A549 (cell line): ENCODE data around the gene SRRT. TPM values are rescaled to one million over a fixed set of nuclear protein-coding genes. Genes with fewer than 3 reads are reported as not detected.

Source experiments
- ATOH8 ChIP-seq: fragments of 250-450 bp; sonication (Bioruptor Pico); IDR thresholded peaks from 2 replicates; pipeline ENCODE4 v1.5.0; 2020; ENCODE audit warnings: low read depth, mild to moderate bottlenecking, moderate library complexity
- BHLHE40 ChIP-seq: IDR thresholded peaks from 2 replicates; pipeline ENCODE4 v1.6.1; 2012; ENCODE audit warnings: low read depth, low read length, inconsistent platforms
- CBX2 ChIP-seq: fragments of 200-600 bp; sonication (generic); IDR thresholded peaks from 2 replicates; pipeline ENCODE4 v1.6.1; 2016; ENCODE audit warnings: low read depth, mild to moderate bottlenecking, borderline replicate concordance
- CBX8 ChIP-seq: fragments of 200-600 bp; sonication (generic); IDR thresholded peaks from 2 replicates; pipeline ENCODE4 v1.6.1; 2016
- CEBPB ChIP-seq, 2 experiments: fragments of >200 bp in 1 of 2; sonication (Bioruptor Twin) in 1 of 2; formaldehyde crosslinking in 1 of 2; IDR thresholded peaks; 2 replicates each; pipeline ENCODE4 v1.6.1; 2012 to 2016
- CHD2 ChIP-seq: fragments of 150-350 bp; IDR thresholded peaks from 2 replicates; pipeline ENCODE4 v1.6.1; 2014; ENCODE audit warnings: low read length; ENCODE audit not compliant: partially characterized antibody
- EHF ChIP-seq: fragments of 250-450 bp; sonication (Bioruptor Pico); IDR thresholded peaks from 2 replicates; pipeline ENCODE4 v1.5.0; 2020; ENCODE audit warnings: mild to moderate bottlenecking
- EHMT2 ChIP-seq: fragments of 200-600 bp; sonication (generic); IDR thresholded peaks from 2 replicates; pipeline ENCODE4 v1.6.1; 2016; ENCODE audit warnings: antibody characterized with exemption, low read depth, mild to moderate bottlenecking, moderate library complexity
- FOSL2 ChIP-seq, 2 experiments: fragments of 450-650 bp in 1 of 2; fragments of >200 bp in 1 of 2; sonication (Bioruptor Twin) in 1 of 2; formaldehyde crosslinking; IDR thresholded peaks; 2 replicates each; pipeline versions ENCODE4 v1.5.0 to v1.6.1; 2016 to 2020; ENCODE audit warnings: mild to moderate bottlenecking in 1 of 2, moderate library complexity in 1 of 2
- GATA3 ChIP-seq: IDR thresholded peaks from 2 replicates; pipeline ENCODE4 v1.6.1; 2012; ENCODE audit warnings: borderline replicate concordance
- HDAC2 ChIP-seq: fragments of 200-600 bp; sonication (generic); IDR thresholded peaks from 2 replicates; pipeline ENCODE4 v1.6.1; 2016
- HEYL ChIP-seq: fragments of 250-450 bp; sonication (Bioruptor Pico); IDR thresholded peaks from 2 replicates; pipeline ENCODE4 v1.8.0; 2021; ENCODE audit warnings: mild to moderate bottlenecking, moderate library complexity
- HMGXB4 ChIP-seq: fragments of 250-450 bp; sonication (Bioruptor Pico); IDR thresholded peaks from 2 replicates; pipeline ENCODE4 v1.5.0; 2021; ENCODE audit warnings: mild to moderate bottlenecking, moderate library complexity, borderline replicate concordance
- HOXA7 ChIP-seq: fragments of 250-450 bp; sonication (Bioruptor Pico); IDR thresholded peaks from 2 replicates; pipeline ENCODE4 v1.5.0; 2020; ENCODE audit warnings: mild to moderate bottlenecking, moderate library complexity
- HOXB13 ChIP-seq: fragments of 250-450 bp; sonication (Bioruptor Pico); IDR thresholded peaks from 2 replicates; pipeline ENCODE4 v1.5.0; 2020; ENCODE audit warnings: low read depth, mild to moderate bottlenecking, moderate library complexity
- HOXB5 ChIP-seq: fragments of 250-450 bp; sonication (Bioruptor Pico); IDR thresholded peaks from 2 replicates; pipeline ENCODE4 v1.5.0; 2020; ENCODE audit warnings: mild to moderate bottlenecking, moderate library complexity
- JUN ChIP-seq, 2 experiments: fragments of >200 bp; sonication (Bioruptor Twin); formaldehyde crosslinking; IDR thresholded peaks; 2 replicates in 1 of 2; 3 replicates in 1 of 2; pipeline ENCODE4 v1.6.1; 2016 to 2017
- KDM5A ChIP-seq: fragments of 200-600 bp; sonication (generic); IDR thresholded peaks from 2 replicates; pipeline ENCODE4 v1.6.1; 2016; ENCODE audit warnings: antibody characterized with exemption, mild to moderate bottlenecking
- MAFK ChIP-seq: fragments of 450-650 bp; IDR thresholded peaks from 2 replicates; pipeline ENCODE4 v1.6.1; 2014; ENCODE audit not compliant: partially characterized antibody
- MYC ChIP-seq: IDR thresholded peaks from 2 replicates; pipeline ENCODE4 v1.6.1; 2012; ENCODE audit warnings: mild to moderate bottlenecking, inconsistent platforms, low read length, improper control_type of control experiment, borderline replicate concordance
- NPAS2 ChIP-seq: fragments of 250-450 bp; sonication (Bioruptor Pico); IDR thresholded peaks from 2 replicates; pipeline ENCODE4 v1.8.0; 2022; ENCODE audit warnings: mild to moderate bottlenecking, moderate library complexity, borderline replicate concordance
- NR3C1 ChIP-seq: fragments of >200 bp; sonication (Bioruptor Twin); formaldehyde crosslinking; IDR thresholded peaks from 3 replicates; pipeline ENCODE4 v1.6.1; 2017
- PHF8 ChIP-seq: fragments of 200-600 bp; sonication (generic); IDR thresholded peaks from 2 replicates; pipeline ENCODE4 v1.6.1; 2016; ENCODE audit warnings: low read depth, mild to moderate bottlenecking, antibody characterized with exemption, moderate library complexity, borderline replicate concordance
- POLR2A ChIP-seq: IDR thresholded peaks from 2 replicates; pipeline ENCODE4 v1.6.1; 2012; ENCODE audit warnings: mild to moderate bottlenecking, low read length
- POLR2AphosphoS2 ChIP-seq: conservative IDR thresholded peaks from 2 replicates; pipeline ENCODE4 v1.6.1; 2012; ENCODE audit warnings: low read length, improper control_type of control experiment, inconsistent platforms
- RAD21 ChIP-seq, 2 experiments: fragments of >200 bp in 1 of 2; sonication (Bioruptor Twin) in 1 of 2; formaldehyde crosslinking in 1 of 2; IDR thresholded peaks in 1 of 2; conservative IDR thresholded peaks in 1 of 2; 2 replicates in 1 of 2; 3 replicates in 1 of 2; pipeline ENCODE4 v1.6.1; 2012 to 2018; ENCODE audit warnings: inconsistent platforms in 1 of 2
- RFX5 ChIP-seq: fragments of 450-650 bp; IDR thresholded peaks from 2 replicates; pipeline ENCODE4 v1.7.1; 2014; ENCODE audit warnings: antibody characterized with exemption, mild to moderate bottlenecking, moderate library complexity
- RNF2 ChIP-seq: fragments of 200-600 bp; sonication (generic); IDR thresholded peaks from 2 replicates; pipeline ENCODE4 v1.6.1; 2016; ENCODE audit warnings: low read depth, mild to moderate bottlenecking, antibody characterized with exemption, moderate library complexity, borderline replicate concordance
- SMC3 ChIP-seq: fragments of >200 bp; sonication (Bioruptor Twin); formaldehyde crosslinking; IDR thresholded peaks from 3 replicates; pipeline ENCODE4 v1.6.1; 2018; ENCODE audit warnings: inconsistent platforms
- SREBF2 ChIP-seq: fragments of 450-650 bp; IDR thresholded peaks from 2 replicates; pipeline ENCODE4 v1.6.1; 2014; ENCODE audit warnings: mild to moderate bottlenecking, moderate library complexity
- TFCP2L1 ChIP-seq: fragments of 250-450 bp; sonication (Bioruptor Pico); IDR thresholded peaks from 2 replicates; pipeline ENCODE4 v1.5.0; 2021; ENCODE audit warnings: mild to moderate bottlenecking
- TP53 ChIP-seq: fragments of 250-450 bp; sonication (Bioruptor Pico); IDR thresholded peaks from 2 replicates; pipeline ENCODE4 v1.5.0; 2021; ENCODE audit warnings: mild to moderate bottlenecking, moderate library complexity
- ZC3H11A ChIP-seq: fragments of 450-650 bp; IDR thresholded peaks from 2 replicates; pipeline ENCODE4 v1.6.1; 2014; ENCODE audit warnings: antibody characterized with exemption, mild to moderate bottlenecking
- ZSCAN20 ChIP-seq: fragments of 250-450 bp; sonication (Bioruptor Pico); IDR thresholded peaks from 2 replicates; pipeline ENCODE4 v1.8.0; 2022; ENCODE audit warnings: mild to moderate bottlenecking, moderate library complexity
- polyA plus RNA-seq, 4 experiments: library from polyadenylated mRNA; depleted of rRNA in 3 of 4; stranded (reverse); fragments of >200 nt; fragmentation: RNase III in 1 of 4; extraction: RNeasy Plus Mini Kit Qiagen cat#74134 plus additional on column Dnase treatment in 1 of 4; gene quantifications; 2 replicates in 3 of 4; 3 replicates in 1 of 4; pipeline ENCODE4 v1.2.3, GENCODE V29; 2011 to 2017
- TF ChIP-seq, protein P1 (sequence below): fragments of 450-650 bp; IDR thresholded peaks from 2 replicates; pipeline ENCODE4 v1.6.1; 2014; ENCODE audit warnings: antibody characterized with exemption
- TF ChIP-seq, protein P2 (sequence below): fragments of 150-350 bp; IDR thresholded peaks from 2 replicates; pipeline ENCODE4 v1.6.1; 2014; ENCODE audit warnings: low read depth, mild to moderate bottlenecking, low read length
- TF ChIP-seq, protein P3 (sequence below): fragments of >200 bp; sonication (Bioruptor Twin); formaldehyde crosslinking; IDR thresholded peaks from 3 replicates; pipeline ENCODE4 v1.5.1; 2016

SRRT gene
- polyA plus RNA-seq, 2 of the 4 experiments (the other 2 are of a cell fraction), result 49.9 to 194 TPM

DNA sequence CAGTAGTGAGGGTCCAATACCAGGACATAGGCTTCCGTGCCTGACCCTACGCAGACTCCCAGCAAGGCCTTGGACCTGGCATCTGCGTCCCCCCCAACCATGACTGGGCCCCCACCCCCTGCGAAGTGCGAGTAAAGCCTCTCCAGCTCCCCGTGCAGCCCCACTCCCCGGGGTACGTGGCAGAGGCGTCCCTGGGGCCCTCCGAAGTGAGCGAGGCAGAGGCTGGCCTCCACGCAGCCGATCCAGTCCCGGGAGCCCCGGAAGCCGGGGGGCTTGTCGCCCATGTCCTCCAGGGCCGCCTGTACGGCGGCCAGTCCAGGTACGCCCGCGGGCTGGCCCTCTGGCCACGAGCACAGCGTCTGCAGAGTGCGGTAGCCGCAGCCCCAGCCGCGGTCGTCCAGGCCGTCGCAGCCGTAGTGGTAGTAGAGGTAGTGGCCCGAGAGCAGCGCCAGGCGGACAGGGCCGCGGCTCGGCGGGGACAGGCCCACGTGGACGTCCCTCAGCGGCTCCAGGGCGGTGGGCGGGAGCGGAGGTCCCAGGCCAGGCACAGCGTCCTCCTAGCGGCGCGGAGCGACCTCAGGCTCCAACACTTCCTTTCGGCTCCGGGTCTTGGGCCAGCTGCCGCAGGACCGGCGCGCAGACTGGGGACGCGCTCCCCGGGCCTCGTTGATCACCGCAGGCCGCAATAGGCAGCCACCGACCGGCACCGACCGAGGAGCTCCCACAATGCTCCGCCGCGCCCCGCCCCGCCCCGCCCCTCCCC lies 14.3 kb downstream of the SRRT start, which contains the start of gene UFSP1 (continued):
- TF ChIP-seq FOSL2 (IDR thresholded peaks at IDR 0.05), result no peak
- no peak for TF ChIP-seq FOSL2 (CRISPR knock-in tag; IDR thresholded peaks at IDR 0.05)
- no peak for TF ChIP-seq ATOH8 (CRISPR knock-in tag)
- TF ChIP-seq NPAS2, result 0 out of 2 replicates have a peak, but pooled peaks have one; percentile 30
- TF ChIP-seq RNF2, result 0 out of 2 replicates have a peak, but pooled peaks have one; percentile 80
- TF ChIP-seq POLR2AphosphoS2, result no peak
- TF ChIP-seq JUN (IDR thresholded peaks at IDR 0.05), result peak in 1 of 2 experiments; percentile 89; a peak in 2 of 5 replicates
- TF ChIP-seq, protein P1, sequence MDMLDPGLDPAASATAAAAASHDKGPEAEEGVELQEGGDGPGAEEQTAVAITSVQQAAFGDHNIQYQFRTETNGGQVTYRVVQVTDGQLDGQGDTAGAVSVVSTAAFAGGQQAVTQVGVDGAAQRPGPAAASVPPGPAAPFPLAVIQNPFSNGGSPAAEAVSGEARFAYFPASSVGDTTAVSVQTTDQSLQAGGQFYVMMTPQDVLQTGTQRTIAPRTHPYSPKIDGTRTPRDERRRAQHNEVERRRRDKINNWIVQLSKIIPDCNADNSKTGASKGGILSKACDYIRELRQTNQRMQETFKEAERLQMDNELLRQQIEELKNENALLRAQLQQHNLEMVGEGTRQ, result peak; percentile 50; the same call in 1 of the 2 replicates
- TF ChIP-seq RAD21 (conservative IDR thresholded peaks at IDR 0.05 in 1 of 2, IDR thresholded peaks at IDR 0.05 in 1 of 2), result no peak
- TF ChIP-seq HMGXB4 (CRISPR knock-in tag), result no peak
- TF ChIP-seq EHMT2, result no peak
- no peak for TF ChIP-seq HOXB13 (CRISPR knock-in tag)
- TF ChIP-seq HOXA7 (CRISPR knock-in tag), result no peak
- TF ChIP-seq HDAC2, result no peak
- peak; percentile 69 for TF ChIP-seq PHF8
- no peak for TF ChIP-seq RFX5
- TF ChIP-seq CBX2, result no peak
- TF ChIP-seq POLR2A, result no peak
- no peak for TF ChIP-seq KDM5A
- no peak for TF ChIP-seq MAFK
- TF ChIP-seq NR3C1, result no peak
- TF ChIP-seq CBX8, result no peak
- no peak for TF ChIP-seq ZSCAN20
- TF ChIP-seq MYC, result peak; percentile 85
- TF ChIP-seq, protein P2, sequence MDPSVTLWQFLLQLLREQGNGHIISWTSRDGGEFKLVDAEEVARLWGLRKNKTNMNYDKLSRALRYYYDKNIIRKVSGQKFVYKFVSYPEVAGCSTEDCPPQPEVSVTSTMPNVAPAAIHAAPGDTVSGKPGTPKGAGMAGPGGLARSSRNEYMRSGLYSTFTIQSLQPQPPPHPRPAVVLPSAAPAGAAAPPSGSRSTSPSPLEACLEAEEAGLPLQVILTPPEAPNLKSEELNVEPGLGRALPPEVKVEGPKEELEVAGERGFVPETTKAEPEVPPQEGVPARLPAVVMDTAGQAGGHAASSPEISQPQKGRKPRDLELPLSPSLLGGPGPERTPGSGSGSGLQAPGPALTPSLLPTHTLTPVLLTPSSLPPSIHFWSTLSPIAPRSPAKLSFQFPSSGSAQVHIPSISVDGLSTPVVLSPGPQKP, result no peak
- TF ChIP-seq SREBF2, result no peak
- peak; percentile 84 for TF ChIP-seq TFCP2L1 (CRISPR knock-in tag)
- TF ChIP-seq, protein P3, sequence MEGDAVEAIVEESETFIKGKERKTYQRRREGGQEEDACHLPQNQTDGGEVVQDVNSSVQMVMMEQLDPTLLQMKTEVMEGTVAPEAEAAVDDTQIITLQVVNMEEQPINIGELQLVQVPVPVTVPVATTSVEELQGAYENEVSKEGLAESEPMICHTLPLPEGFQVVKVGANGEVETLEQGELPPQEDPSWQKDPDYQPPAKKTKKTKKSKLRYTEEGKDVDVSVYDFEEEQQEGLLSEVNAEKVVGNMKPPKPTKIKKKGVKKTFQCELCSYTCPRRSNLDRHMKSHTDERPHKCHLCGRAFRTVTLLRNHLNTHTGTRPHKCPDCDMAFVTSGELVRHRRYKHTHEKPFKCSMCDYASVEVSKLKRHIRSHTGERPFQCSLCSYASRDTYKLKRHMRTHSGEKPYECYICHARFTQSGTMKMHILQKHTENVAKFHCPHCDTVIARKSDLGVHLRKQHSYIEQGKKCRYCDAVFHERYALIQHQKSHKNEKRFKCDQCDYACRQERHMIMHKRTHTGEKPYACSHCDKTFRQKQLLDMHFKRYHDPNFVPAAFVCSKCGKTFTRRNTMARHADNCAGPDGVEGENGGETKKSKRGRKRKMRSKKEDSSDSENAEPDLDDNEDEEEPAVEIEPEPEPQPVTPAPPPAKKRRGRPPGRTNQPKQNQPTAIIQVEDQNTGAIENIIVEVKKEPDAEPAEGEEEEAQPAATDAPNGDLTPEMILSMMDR, result no peak
- TF ChIP-seq HOXB5 (CRISPR knock-in tag), result peak; percentile 35; the same call in 1 of the 2 replicates
- no peak for TF ChIP-seq BHLHE40
- TF ChIP-seq TP53, result 0 out of 2 replicates have a peak, but pooled peaks have one; percentile 52
- TF ChIP-seq CEBPB (IDR thresholded peaks at IDR 0.05), result no peak
- no peak for TF ChIP-seq EHF (CRISPR knock-in tag)
- TF ChIP-seq GATA3, result no peak; the same call in 1 of the 2 replicates
- TF ChIP-seq ZC3H11A, result no peak
- no peak for TF ChIP-seq SMC3
- no peak for TF ChIP-seq CHD2
- TF ChIP-seq HEYL (CRISPR knock-in tag), result 0 out of 2 replicates have a peak, but pooled peaks have one; percentile 43
